ENCODE measurements around the gene FAM162A. TPM values are rescaled to one million over a fixed set of nuclear protein-coding genes. Genes with fewer than 3 reads are reported as not detected.
A peak's percentile ranks its signal among the peaks of the same experiment; 100 is the strongest.

The FAM162A gene
- total RNA-seq, 1 donor from 2014 or later = 65.1 TPM

- Histone ChIP-seq H3K36me3 (ENCODE audit: insufficient read depth, low read length) (no peaks in the 10 kb centered on the region), H3K27me3 (ENCODE audit: insufficient read depth, low read length) (peaks cover 2% of the 10 kb centered on the region)
- H3K4me3 Mint-ChIP-seq (ENCODE audit: unreplicated experiment) = no peak overlapping the region
These were observed 40.3 kb upstream of the FAM162A start for GRCh38 chr3:122343654-122344053.

GRCh38 chr3:122349171-122349570 is 34.8 kb upstream of the FAM162A start:
- FAIRE-seq (no peak), DNase-seq (ENCODE audit: low read depth) (no peak)
- Mint-ChIP-seq H3K36me3 (ENCODE audit: low read depth, unreplicated experiment) (no peaks in the 10 kb centered on the region), H3K4me3 (ENCODE audit: unreplicated experiment) (no peak overlapping the region), H3K27ac (ENCODE audit: unreplicated experiment) (no peak overlapping the region), H3K9me3 (ENCODE audit: unreplicated experiment) (no peaks in the 10 kb centered on the region), H3K4me1 (ENCODE audit: low read depth, unreplicated experiment) (no peaks in the 10 kb centered on the region), H3K27me3 (ENCODE audit: low read depth, unreplicated experiment) (no peaks in the 10 kb centered on the region)
- Histone ChIP-seq H3K4me3 (ENCODE audit: insufficient read depth, low read depth, low read length) (no peak overlapping the region), H3K9ac (ENCODE audit: low read length) (no peak overlapping the region), H3K27ac (ENCODE audit: low read depth, low read length) (no peak overlapping the region), H3K79me2 (ENCODE audit: insufficient read depth, low read length) (no peaks in the 10 kb centered on the region), H3K27me3 (ENCODE audit: insufficient read depth, low read length) (no peaks in the 10 kb centered on the region), H4K20me1 (ENCODE audit: insufficient read depth, low read length) (no peaks in the 10 kb centered on the region), H2AFZ (ENCODE audit: low read depth, low read length) (no peak overlapping the region), H3K4me1 (ENCODE audit: insufficient read depth, low read length) (no peaks in the 10 kb centered on the region), H3K36me3 (ENCODE audit: insufficient read depth, low read length) (no peaks in the 10 kb centered on the region), H3K9me3 (ENCODE audit: insufficient read depth, low read depth, low read length) (peaks cover 3% of the 10 kb centered on the region), H3K4me2 (ENCODE audit: low read length) (no peak overlapping the region)
- TF ChIP-seq CTCF (IDR thresholded peaks at IDR 0.05; ENCODE audit: insufficient read depth, low read depth, low read length) (no peak), EZH2 (IDR thresholded peaks at IDR 0.05; ENCODE audit: insufficient read depth, low read length) (no peak)

More at GRCh38 chr3:122343654-122344053, 40.3 kb upstream of the FAM162A start:
- Histone ChIP-seq H2AFZ (ENCODE audit: low read depth, low read length) (no peak overlapping the region), H3K4me3 (ENCODE audit: insufficient read depth, low read depth, low read length) (no peak overlapping the region), H3K27ac (ENCODE audit: low read depth, low read length) (no peak overlapping the region), H3K4me1 (ENCODE audit: insufficient read depth, low read length) (no peaks in the 10 kb centered on the region), H4K20me1 (ENCODE audit: insufficient read depth, low read length) (no peaks in the 10 kb centered on the region), H3K9ac (ENCODE audit: low read length) (no peak overlapping the region), H3K9me3 (ENCODE audit: insufficient read depth, low read depth, low read length) (peaks cover 3% of the 10 kb centered on the region), H3K79me2 (ENCODE audit: insufficient read depth, low read length) (no peaks in the 10 kb centered on the region), H3K4me2 (ENCODE audit: low read length) (no peak overlapping the region)
- Mint-ChIP-seq H3K27me3 (ENCODE audit: low read depth, unreplicated experiment) (peaks cover 2% of the 10 kb centered on the region), H3K4me1 (ENCODE audit: low read depth, unreplicated experiment) (no peaks in the 10 kb centered on the region), H3K27ac (ENCODE audit: unreplicated experiment) (no peak overlapping the region), H3K36me3 (ENCODE audit: low read depth, unreplicated experiment) (no peaks in the 10 kb centered on the region), H3K9me3 (ENCODE audit: unreplicated experiment) (no peaks in the 10 kb centered on the region)
- no peak for TF ChIP-seq EZH2 (IDR thresholded peaks at IDR 0.05; ENCODE audit: insufficient read depth, low read length)
- no peak for TF ChIP-seq CTCF (IDR thresholded peaks at IDR 0.05; ENCODE audit: insufficient read depth, low read depth, low read length)
- FAIRE-seq (no peak), DNase-seq (ENCODE audit: low read depth) (peak; percentile 10)

GRCh38 chr3:122350814-122351418 is 33.1 kb upstream of the FAM162A start:
- DNase-seq (ENCODE audit: low read depth) = peak; percentile 58
- Mint-ChIP-seq H3K27ac (ENCODE audit: unreplicated experiment) (no peak overlapping the region), H3K4me3 (ENCODE audit: unreplicated experiment) (no peak overlapping the region), H3K4me1 (ENCODE audit: low read depth, unreplicated experiment) (no peaks in the 10 kb centered on the region), H3K36me3 (ENCODE audit: low read depth, unreplicated experiment) (no peaks in the 10 kb centered on the region), H3K9me3 (ENCODE audit: unreplicated experiment) (no peaks in the 10 kb centered on the region), H3K27me3 (ENCODE audit: low read depth, unreplicated experiment) (no peaks in the 10 kb centered on the region)
- H3K36me3 ChIP-seq (ENCODE audit: insufficient read depth, low read length) = no peaks in the 10 kb centered on the region
- FAIRE-seq = no peak
- no peak overlapping the region for H3K4me3 ChIP-seq (ENCODE audit: insufficient read depth, low read depth, low read length)
- H3K79me2 ChIP-seq (ENCODE audit: insufficient read depth, low read length) = no peaks in the 10 kb centered on the region
- TF ChIP-seq CTCF (IDR thresholded peaks at IDR 0.05; ENCODE audit: insufficient read depth, low read depth, low read length) (no peak), EZH2 (IDR thresholded peaks at IDR 0.05; ENCODE audit: insufficient read depth, low read length) (no peak)
- H3K9ac ChIP-seq (ENCODE audit: low read length) = no peak overlapping the region
- H4K20me1 ChIP-seq (ENCODE audit: insufficient read depth, low read length) = no peaks in the 10 kb centered on the region
- peaks cover 3% of the 10 kb centered on the region for H3K9me3 ChIP-seq (ENCODE audit: insufficient read depth, low read depth, low read length)
- H2AFZ ChIP-seq (ENCODE audit: low read depth, low read length) = no peak overlapping the region
- H3K27me3 ChIP-seq (ENCODE audit: insufficient read depth, low read length) = no peaks in the 10 kb centered on the region
- H3K4me2 ChIP-seq (ENCODE audit: low read length) = peak overlapping the region; percentile 57
- no peaks in the 10 kb centered on the region for H3K4me1 ChIP-seq (ENCODE audit: insufficient read depth, low read length)
- no peak overlapping the region for H3K27ac ChIP-seq (ENCODE audit: low read depth, low read length)

All from astrocyte (in vitro differentiated cells and primary cell).